Activated T-cell treated with anti-CD3 and anti-CD28 coated beads, Interleukin-2, amount 50 U/mL, for 24 hours (primary cell): ENCODE data around the gene CCDC68.

Experiments used
- DNase-seq: peaks from one replicate; pipeline ENCODE4 v3.0.0-alpha.2; 2020
- H3K27ac Mint-ChIP-seq: 2 replicates; pipeline ENCODE4 v1.8.0; 2020; ENCODE audit warnings: mild to moderate bottlenecking, mixed read lengths
- H3K27me3 Mint-ChIP-seq: 2 replicates; pipeline ENCODE4 v1.8.0; 2020; ENCODE audit warnings: mixed read lengths
- H3K36me3 Mint-ChIP-seq: 2 replicates; pipeline ENCODE4 v1.8.0; 2020; ENCODE audit warnings: low read depth, mixed read lengths
- H3K4me1 Mint-ChIP-seq: 2 replicates; pipeline ENCODE4 v1.8.0; 2020; ENCODE audit warnings: low read depth, mixed read lengths
- H3K4me3 Mint-ChIP-seq: 2 replicates; pipeline ENCODE4 v1.8.0; 2020; ENCODE audit warnings: mild to moderate bottlenecking, moderate library complexity, mixed read lengths
- H3K9me3 Mint-ChIP-seq: 2 replicates; pipeline ENCODE4 v1.8.0; 2020; ENCODE audit warnings: mixed read lengths

CCDC68 gene

GRCh38 chr18:54948350-54948837 lies 10.9 kb downstream of the CCDC68 start:
- no peak for DNase-seq
- H3K4me1 Mint-ChIP-seq: peaks cover 26% of the 10 kb centered on the region
- H3K27me3 Mint-ChIP-seq: peaks cover 3% of the 10 kb centered on the region
- H3K4me3 Mint-ChIP-seq: no peak overlapping the region
- H3K36me3 Mint-ChIP-seq: no peaks in the 10 kb centered on the region
- no peak overlapping the region for H3K27ac Mint-ChIP-seq
- H3K9me3 Mint-ChIP-seq: no peaks in the 10 kb centered on the region

GRCh38 chr18:54947091-54947490 lies 12.2 kb downstream of the CCDC68 start:
- H3K27me3 Mint-ChIP-seq: peaks cover 3% of the 10 kb centered on the region
- no peak overlapping the region for H3K4me3 Mint-ChIP-seq
- H3K27ac Mint-ChIP-seq: no peak overlapping the region
- DNase-seq: no peak
- H3K9me3 Mint-ChIP-seq: no peaks in the 10 kb centered on the region
- no peaks in the 10 kb centered on the region for H3K36me3 Mint-ChIP-seq
- H3K4me1 Mint-ChIP-seq: peaks cover 26% of the 10 kb centered on the region

- Mint-ChIP-seq H3K4me1 (peaks cover 25% of the 10 kb centered on the region), H3K27ac (peak overlapping the region; percentile 85)
These were observed 13.1 kb downstream of the CCDC68 start for GRCh38 chr18:54946149-54946581.

DNA sequence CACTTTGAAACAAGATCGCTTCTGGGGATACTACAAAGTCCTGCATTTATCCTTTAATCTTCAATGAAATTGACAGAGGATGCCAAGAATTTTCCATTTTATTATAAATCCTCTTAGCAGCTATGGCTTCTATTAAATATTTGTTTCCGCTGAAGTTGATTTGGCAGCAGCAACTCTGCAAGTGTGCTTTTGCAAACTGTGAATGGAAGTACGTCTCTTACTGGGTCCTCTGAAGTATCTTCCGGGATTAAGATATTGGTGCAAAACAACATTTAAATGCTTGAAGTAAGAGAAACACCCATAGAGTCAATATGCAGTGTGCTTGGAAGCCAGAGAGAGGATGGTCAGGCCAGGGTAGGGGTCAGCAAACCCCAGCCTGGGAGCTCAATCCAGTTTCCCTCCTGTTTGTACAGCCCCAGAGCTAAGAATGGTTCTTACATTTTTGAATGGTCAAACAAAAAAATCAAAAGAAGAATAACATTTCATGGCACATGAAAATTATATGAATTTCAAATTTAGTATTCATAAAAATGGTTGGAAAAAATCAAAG lies 13.6 kb downstream of the CCDC68 start:
- H3K27ac Mint-ChIP-seq: peak overlapping the region; percentile 85

More at GRCh38 chr18:54946149-54946581, 13.1 kb downstream of the CCDC68 start:
- Mint-ChIP-seq H3K9me3 (no peaks in the 10 kb centered on the region), H3K27me3 (peaks cover 3% of the 10 kb centered on the region), H3K36me3 (no peaks in the 10 kb centered on the region), H3K4me3 (peak overlapping the region; percentile 78)
- peak; percentile 48 for DNase-seq

DNA sequence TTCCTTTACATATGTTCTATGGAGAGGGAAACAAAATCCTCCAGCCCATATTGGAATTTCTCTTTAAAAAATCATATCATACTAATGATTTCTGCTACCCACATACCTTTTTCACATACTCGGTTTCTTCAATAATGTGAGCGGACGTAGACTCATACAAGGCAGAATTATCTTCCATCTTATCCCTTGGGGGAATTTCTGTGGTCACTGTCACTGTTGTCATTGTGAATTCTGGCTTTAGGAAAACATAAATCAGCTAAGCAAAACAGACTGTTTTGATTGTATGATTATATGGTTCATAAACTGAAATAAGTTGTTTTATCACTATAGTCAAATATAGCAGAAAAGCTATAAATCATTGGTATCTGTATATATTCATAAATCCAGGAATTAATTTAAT lies 16.7 kb downstream of the CCDC68 start:
- Mint-ChIP-seq H3K27ac (no peak overlapping the region), H3K36me3 (no peaks in the 10 kb centered on the region), H3K27me3 (no peaks in the 10 kb centered on the region), H3K4me3 (no peak overlapping the region), H3K4me1 (peaks cover 21% of the 10 kb centered on the region), H3K9me3 (no peaks in the 10 kb centered on the region)
- DNase-seq: no peak

More for the DNA sequence above, 13.6 kb downstream of the CCDC68 start:
- DNase-seq: no peak
- H3K9me3 Mint-ChIP-seq: no peaks in the 10 kb centered on the region
- H3K4me3 Mint-ChIP-seq: peak overlapping the region; percentile 78
- H3K27me3 Mint-ChIP-seq: peaks cover 3% of the 10 kb centered on the region
- peaks cover 25% of the 10 kb centered on the region for H3K4me1 Mint-ChIP-seq
- no peaks in the 10 kb centered on the region for H3K36me3 Mint-ChIP-seq

DNA sequence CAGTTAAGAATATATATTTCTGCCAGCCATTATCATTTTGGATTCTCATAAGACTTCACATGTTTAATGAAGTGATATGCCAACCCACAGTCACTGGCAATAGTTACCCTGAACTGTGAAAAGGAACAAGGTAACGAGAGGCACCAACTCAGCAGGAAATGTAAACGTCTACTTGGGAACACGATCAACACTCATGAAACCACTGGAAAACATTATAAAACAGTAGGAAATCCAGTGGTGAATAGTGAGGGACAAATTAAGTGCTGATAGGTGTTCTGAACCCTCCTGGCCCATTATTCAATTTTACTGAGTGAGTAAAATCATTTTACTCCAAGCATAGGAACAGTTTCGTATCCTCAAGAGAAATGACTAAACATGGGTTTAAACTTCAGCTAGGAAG lies 17.1 kb downstream of the CCDC68 start:
- Mint-ChIP-seq H3K27ac (no peak overlapping the region), H3K4me3 (no peak overlapping the region), H3K36me3 (no peaks in the 10 kb centered on the region), H3K4me1 (peaks cover 19% of the 10 kb centered on the region), H3K27me3 (no peaks in the 10 kb centered on the region), H3K9me3 (no peaks in the 10 kb centered on the region)
- no peak for DNase-seq

GRCh38 chr18:54939361-54939917 lies 19.8 kb downstream of the CCDC68 start:
- no peak for DNase-seq
- no peaks in the 10 kb centered on the region for H3K36me3 Mint-ChIP-seq
- no peaks in the 10 kb centered on the region for H3K4me1 Mint-ChIP-seq
- H3K27me3 Mint-ChIP-seq: no peaks in the 10 kb centered on the region
- H3K9me3 Mint-ChIP-seq: no peaks in the 10 kb centered on the region
- no peak overlapping the region for H3K4me3 Mint-ChIP-seq
- no peak overlapping the region for H3K27ac Mint-ChIP-seq

DNA sequence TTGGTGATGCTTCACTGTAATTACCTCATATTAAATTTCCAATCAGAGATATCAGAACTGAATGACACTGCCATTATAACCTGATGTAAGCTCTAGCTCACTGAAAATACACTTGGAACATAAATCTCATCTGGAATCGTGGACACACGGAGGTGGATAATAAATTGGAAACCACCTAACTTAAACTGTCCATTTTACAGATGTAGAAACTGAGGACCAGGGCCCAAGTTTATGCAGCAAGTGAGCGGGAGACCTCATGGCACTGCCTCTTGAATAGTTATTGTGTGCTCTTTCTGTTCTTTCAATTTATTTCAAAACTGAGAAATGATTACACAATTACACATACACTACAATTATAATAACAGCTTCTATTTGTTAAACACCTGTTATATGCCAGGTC lies 20.8 kb downstream of the CCDC68 start:
- H3K9me3 Mint-ChIP-seq: no peaks in the 10 kb centered on the region
- no peaks in the 10 kb centered on the region for H3K27me3 Mint-ChIP-seq
- H3K4me1 Mint-ChIP-seq: no peaks in the 10 kb centered on the region
- H3K36me3 Mint-ChIP-seq: no peaks in the 10 kb centered on the region
- DNase-seq: no peak
- no peak overlapping the region for H3K4me3 Mint-ChIP-seq
- H3K27ac Mint-ChIP-seq: no peak overlapping the region

- no peaks in the 10 kb centered on the region for H3K36me3 Mint-ChIP-seq
- H3K27me3 Mint-ChIP-seq: no peaks in the 10 kb centered on the region
- H3K9me3 Mint-ChIP-seq: no peaks in the 10 kb centered on the region
- no peak for DNase-seq
- H3K27ac Mint-ChIP-seq: no peak overlapping the region
- H3K4me1 Mint-ChIP-seq: no peaks in the 10 kb centered on the region
- H3K4me3 Mint-ChIP-seq: no peak overlapping the region
These were observed 26.8 kb downstream of the CCDC68 start for GRCh38 chr18:54932472-54932871.

GRCh38 chr18:54931152-54931551 lies 28.1 kb downstream of the CCDC68 start:
- Mint-ChIP-seq H3K9me3 (no peaks in the 10 kb centered on the region), H3K36me3 (no peaks in the 10 kb centered on the region), H3K27me3 (no peaks in the 10 kb centered on the region), H3K27ac (no peak overlapping the region), H3K4me3 (no peak overlapping the region), H3K4me1 (no peaks in the 10 kb centered on the region)
- DNase-seq: no peak

DNA sequence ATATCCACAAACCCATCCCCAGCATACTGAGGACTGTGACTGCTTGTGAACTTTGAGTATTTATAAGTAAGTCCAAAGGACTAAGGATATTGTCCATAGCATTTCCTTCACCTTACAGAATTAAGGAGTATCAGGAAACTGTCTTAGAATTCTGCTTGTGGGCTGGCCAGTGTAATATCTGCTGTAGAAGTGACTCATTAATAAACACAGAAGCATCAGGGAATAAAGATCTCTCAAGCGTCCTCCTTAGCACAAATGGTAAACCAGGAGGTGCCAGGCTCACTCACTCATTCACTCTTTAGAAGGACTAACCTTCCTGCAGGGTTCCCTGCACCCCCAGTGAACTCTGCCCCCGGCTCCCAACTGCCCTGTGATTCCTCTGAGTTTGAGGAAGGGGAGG lies 31.0 kb downstream of the CCDC68 start:
- peaks cover 7% of the 10 kb centered on the region for H3K4me1 Mint-ChIP-seq
- H3K27ac Mint-ChIP-seq: no peak overlapping the region
- no peak overlapping the region for H3K4me3 Mint-ChIP-seq
- no peaks in the 10 kb centered on the region for H3K27me3 Mint-ChIP-seq
- no peaks in the 10 kb centered on the region for H3K9me3 Mint-ChIP-seq
- no peaks in the 10 kb centered on the region for H3K36me3 Mint-ChIP-seq
- no peak for DNase-seq

DNA sequence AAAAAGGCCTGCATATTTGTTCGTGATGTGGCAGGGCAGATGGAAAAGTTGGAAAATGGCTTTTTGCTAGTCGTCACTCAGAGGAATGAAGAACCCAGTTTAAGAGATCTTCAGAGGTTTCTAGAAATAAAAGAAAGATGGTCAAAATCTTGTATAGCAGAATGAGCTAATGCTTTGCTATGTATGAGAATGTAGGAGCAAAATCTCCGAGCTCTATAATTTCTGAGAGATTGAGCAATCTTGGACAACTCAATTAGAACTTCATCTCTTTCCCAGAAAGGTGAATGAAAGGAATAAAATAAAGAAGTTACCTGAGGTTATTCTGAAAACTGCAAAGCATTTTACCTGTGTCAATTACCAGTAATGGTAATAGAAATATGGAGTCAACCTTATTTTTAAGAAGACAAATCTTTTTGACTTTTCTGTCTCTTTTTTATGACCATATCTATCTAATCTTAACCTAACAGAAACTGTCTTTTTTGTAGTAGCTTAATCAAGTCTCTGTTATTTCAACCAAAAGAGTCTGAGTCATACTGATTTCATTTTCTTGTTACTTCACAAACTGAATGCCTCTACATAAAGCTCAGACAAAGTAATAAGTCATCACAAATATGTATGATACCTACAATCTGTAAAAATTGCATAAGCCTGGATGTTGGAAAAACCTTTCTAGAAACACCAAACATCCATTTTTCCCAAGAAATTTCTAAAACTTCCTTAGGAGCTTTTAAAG lies 32.5 kb downstream of the CCDC68 start:
- H3K27me3 Mint-ChIP-seq: no peaks in the 10 kb centered on the region
- no peaks in the 10 kb centered on the region for H3K36me3 Mint-ChIP-seq
- no peaks in the 10 kb centered on the region for H3K9me3 Mint-ChIP-seq
- H3K4me3 Mint-ChIP-seq: no peak overlapping the region
- no peak for DNase-seq
- H3K27ac Mint-ChIP-seq: no peak overlapping the region
- H3K4me1 Mint-ChIP-seq: peaks cover 7% of the 10 kb centered on the region

- H3K36me3 Mint-ChIP-seq: no peaks in the 10 kb centered on the region
These were observed 34.3 kb downstream of the CCDC68 start for GRCh38 chr18:54924948-54925347.

DNA sequence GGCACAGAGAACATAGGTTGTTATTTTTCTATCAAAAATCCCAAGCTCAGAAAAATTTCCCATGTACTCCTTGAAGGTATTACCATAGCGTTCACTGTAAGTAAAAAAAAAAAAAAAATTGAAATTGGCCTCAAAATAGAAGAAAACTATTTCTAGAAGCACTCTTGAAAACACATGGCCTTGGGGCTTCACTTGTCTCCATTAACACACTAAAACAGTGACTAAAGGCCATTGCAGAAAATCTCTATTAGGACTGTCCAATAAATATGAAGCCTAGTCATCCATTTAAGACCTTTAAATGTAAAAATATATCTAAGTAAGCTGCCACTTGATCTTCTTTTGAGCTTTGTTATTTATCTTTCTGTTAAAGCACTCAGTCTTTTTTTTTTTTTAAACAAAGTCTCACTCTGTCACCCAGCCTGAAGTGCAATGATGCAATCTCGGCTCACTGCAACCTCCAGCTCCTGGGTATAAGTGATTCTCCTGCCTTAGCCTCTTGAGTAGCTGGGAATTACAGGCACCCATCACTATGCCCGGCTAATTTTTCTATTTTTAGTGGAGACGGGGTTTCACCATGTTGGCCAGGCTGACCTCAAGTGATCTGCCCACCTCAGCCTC lies 35.8 kb downstream of the CCDC68 start:
- Mint-ChIP-seq H3K4me3 (no peak overlapping the region), H3K9me3 (no peaks in the 10 kb centered on the region), H3K27ac (no peak overlapping the region), H3K36me3 (no peaks in the 10 kb centered on the region), H3K4me1 (peaks cover 7% of the 10 kb centered on the region), H3K27me3 (no peaks in the 10 kb centered on the region)
- DNase-seq: no peak

More at GRCh38 chr18:54924948-54925347, 34.3 kb downstream of the CCDC68 start:
- no peak for DNase-seq
- Mint-ChIP-seq H3K27me3 (no peaks in the 10 kb centered on the region), H3K4me3 (no peak overlapping the region), H3K4me1 (peaks cover 7% of the 10 kb centered on the region), H3K9me3 (no peaks in the 10 kb centered on the region), H3K27ac (no peak overlapping the region)

GRCh38 chr18:54919412-54919811 lies 39.8 kb downstream of the CCDC68 start:
- no peaks in the 10 kb centered on the region for H3K27me3 Mint-ChIP-seq
- no peaks in the 10 kb centered on the region for H3K36me3 Mint-ChIP-seq
- no peak for DNase-seq
- no peak overlapping the region for H3K4me3 Mint-ChIP-seq
- peaks cover under 1% of the 10 kb centered on the region for H3K4me1 Mint-ChIP-seq
- no peaks in the 10 kb centered on the region for H3K9me3 Mint-ChIP-seq
- no peak overlapping the region for H3K27ac Mint-ChIP-seq
